ENCODE data around the gene B3GALT4. TPM values are rescaled to one million over a fixed set of nuclear protein-coding genes. Genes with fewer than 3 reads are reported as not detected.

Gene B3GALT4
- total RNA-seq, 4 donors from 2014 or later = 7.3 to 20.7 (median 16.9) TPM

- TF ChIP-seq CTCF (IDR thresholded peaks at IDR 0.05; ENCODE audit: low read depth) = no peak
Measured at GRCh38 chr6:33297406-33297955, 20.6 kb downstream of the B3GALT4 start.

- TF ChIP-seq CTCF (IDR thresholded peaks at IDR 0.05; ENCODE audit: low read depth) = no peak
Measured at GRCh38 chr6:33297956-33298772, 21.2 kb downstream of the B3GALT4 start.

- TF ChIP-seq CTCF (IDR thresholded peaks at IDR 0.05; ENCODE audit: low read depth) = no peak
Measured at GRCh38 chr6:33298773-33299236, 21.9 kb downstream of the B3GALT4 start, which contains the start of gene RGL2. TSS of gene RGL2 (minus strand) at chr6:33298942. CDS start at chr6:33298610, 332 bp downstream.

GRCh38 chr6:33299237-33299944 lies 22.5 kb downstream of the B3GALT4 start:
- TF ChIP-seq CTCF (IDR thresholded peaks at IDR 0.05; ENCODE audit: low read depth) = no peak

GRCh38 chr6:33301877-33302276 lies 25.0 kb downstream of the B3GALT4 start:
- no peak for TF ChIP-seq CTCF (IDR thresholded peaks at IDR 0.05; ENCODE audit: low read depth)

- no peak for TF ChIP-seq CTCF (IDR thresholded peaks at IDR 0.05; ENCODE audit: low read depth)
Measured at GRCh38 chr6:33304216-33304615, 27.3 kb downstream of the B3GALT4 start.

GRCh38 chr6:33305052-33305451 lies 28.1 kb downstream of the B3GALT4 start:
- no peak for TF ChIP-seq CTCF (IDR thresholded peaks at IDR 0.05; ENCODE audit: low read depth)
